GM18907 (cell line): ENCODE data around the gene IL22.
"Not testable (repeated sequence)": the region's sequence is repeated elsewhere in the genome, so short reads cannot be mapped to it uniquely, and the experiment has no call there.

Source experiments
- ATAC-seq: cut with Tn5 transposase; IDR thresholded peaks from one replicate; pipeline ENCODE4 v1.9.1; 2021; ENCODE audit warnings: mild to moderate bottlenecking, moderate library complexity; ENCODE audit not compliant: unreplicated experiment

IL22 gene

DNA sequence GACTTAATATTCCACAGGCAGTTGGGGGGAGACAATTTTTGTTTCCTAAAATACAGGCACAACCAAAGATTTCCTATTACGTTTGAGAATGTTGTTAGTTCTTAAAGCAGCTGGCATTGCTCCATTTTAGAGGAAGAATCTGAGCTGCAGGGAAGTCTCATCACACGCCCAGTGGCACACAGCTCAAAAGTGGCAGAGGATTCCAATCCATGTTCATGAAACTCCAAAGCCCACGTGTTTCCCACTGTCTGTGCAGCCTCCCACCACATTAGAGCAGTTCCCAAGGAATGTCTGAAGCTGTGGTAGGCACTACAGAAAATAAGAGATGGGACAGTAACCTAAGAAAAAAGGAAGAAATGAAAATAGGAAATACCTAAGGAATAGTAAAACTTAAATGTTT is 21.7 kb downstream of the IL22 start:
- ATAC-seq, result no peak

DNA sequence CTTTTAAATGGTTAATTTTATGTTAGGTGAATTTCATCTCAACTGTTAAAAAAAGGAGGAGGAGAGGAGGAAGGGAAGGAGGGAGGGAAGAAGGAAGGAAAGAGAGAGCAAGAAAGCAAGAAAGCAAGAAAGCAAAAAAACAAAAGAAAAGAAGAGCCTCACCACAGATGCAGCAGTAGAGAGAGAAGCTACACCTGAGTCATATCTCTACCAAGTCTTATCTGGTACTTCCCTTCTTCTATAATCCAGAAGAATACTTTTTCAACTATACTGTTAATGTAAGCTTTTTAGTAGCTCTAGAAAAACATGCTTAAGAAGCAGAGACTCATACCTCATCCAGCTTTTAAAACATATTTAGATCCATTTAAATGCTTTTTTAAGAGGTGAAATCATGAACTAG is 22.2 kb downstream of the IL22 start:
- no peak for ATAC-seq

DNA sequence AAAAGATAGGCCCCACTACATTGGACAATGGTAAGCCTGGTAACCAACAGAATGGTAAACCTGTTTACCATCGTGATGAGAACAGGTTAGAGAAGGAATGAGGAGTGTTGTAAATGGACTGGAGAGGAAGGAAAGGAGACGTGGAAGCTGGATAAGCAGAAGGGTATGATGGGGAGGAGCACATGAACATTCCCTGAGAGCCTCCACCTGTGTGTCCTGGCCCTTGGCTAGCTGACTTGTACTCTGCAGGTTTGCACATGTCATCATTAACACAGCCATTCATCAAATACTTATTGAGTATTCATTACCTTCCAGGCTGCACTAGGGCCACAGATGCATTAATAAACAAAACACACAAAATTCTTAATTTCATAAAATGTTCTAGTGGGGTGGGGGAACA is 23.4 kb downstream of the IL22 start:
- ATAC-seq, result no peak

DNA sequence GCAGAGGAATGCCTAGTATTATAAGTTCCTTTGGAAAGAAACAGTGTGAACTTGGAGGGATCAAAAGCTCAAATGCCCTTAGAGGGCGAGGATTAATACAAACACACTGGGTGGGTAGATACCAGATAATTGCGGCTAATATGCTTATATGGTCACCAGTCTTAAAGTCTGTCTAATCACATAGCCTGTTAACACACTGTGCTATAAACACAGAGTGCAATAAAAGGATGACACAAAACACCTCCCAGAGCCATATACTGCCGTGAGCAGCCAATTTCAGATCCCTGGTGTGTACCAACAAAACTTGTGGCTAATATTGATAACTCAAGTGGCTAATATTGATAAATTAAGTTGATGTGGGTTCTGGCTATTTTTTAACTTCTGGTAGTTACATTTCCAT is 26.0 kb downstream of the IL22 start:
- no peak for ATAC-seq

DNA sequence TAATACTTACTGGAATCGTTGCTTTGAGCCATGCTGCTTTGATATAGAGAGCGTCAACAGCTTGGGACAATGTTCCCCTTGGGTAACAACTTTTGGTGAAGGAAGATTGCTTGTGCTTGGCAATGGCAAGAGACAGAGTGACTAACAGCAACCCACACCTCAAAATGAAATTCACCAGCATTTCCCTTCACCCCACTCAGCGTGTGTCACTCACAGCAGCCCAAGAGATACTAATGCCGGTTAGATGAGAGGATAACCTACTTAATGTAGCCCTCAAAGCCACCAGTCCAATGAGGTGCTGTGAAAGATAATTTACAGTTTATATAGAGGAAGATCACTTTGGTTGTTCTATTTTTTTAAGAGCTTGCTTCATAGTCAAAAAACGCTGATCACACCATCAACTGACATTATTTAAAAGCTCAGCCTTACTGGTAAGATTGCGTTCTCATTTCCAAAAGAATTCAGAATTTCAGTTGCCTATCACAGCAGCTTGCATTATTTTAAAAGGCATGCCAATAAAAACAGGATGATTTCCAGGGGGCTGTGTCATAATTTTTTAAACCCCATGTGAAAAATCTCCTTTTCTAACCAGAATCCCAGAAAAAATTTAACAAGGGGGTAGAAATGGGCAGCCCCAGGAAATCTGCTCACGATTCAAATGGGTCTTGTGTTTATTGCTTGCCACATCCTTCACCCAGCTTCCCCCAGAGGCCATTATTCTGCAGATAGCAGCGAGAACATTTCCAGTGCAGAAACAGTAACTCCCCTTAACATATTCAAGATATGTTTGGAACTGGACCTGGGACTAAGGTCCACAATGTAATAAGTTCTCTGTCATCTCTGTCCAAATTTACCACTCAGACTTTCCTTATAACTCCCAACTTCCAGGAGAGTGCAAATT is 27.6 kb downstream of the IL22 start, which contains the start of gene IL26:
IL26 (minus strand) TSS at position 235 of the 901 bp plus-strand sequence; CDS start at position 181, 54 bp downstream.
- no peak for ATAC-seq

DNA sequence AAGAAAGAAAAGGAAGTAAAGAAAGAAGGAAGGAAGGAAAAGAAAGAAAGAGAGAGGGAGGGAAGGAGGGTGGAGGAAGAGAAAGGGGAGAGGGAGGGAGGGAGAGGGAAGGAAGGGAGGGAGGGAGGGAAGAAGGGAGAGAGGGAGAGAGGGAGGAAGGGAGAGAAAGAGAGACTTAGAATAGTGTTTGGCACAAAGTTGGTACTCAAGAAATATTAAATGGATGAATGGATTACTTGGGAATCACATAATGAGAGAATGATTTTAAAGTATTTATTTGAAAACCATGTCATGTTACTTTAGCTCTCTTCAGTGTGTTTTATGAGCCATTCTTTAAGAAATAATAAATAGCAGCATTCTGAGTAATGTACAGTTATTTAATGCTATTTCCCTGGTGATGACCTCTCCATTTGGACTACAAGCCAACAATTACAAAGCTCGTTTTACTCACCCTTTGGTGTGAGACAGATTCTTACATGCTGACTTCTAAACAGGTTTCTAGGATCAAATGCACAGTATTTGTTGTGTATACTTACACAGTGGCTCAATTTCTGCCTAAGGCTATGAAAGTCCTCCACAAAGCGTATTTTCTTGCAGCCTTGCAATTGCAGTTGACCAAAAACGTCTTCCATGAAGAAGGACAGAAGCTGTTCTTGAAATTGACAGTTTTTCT is 28.7 kb downstream of the IL22 start:
- ATAC-seq, result no peak

DNA sequence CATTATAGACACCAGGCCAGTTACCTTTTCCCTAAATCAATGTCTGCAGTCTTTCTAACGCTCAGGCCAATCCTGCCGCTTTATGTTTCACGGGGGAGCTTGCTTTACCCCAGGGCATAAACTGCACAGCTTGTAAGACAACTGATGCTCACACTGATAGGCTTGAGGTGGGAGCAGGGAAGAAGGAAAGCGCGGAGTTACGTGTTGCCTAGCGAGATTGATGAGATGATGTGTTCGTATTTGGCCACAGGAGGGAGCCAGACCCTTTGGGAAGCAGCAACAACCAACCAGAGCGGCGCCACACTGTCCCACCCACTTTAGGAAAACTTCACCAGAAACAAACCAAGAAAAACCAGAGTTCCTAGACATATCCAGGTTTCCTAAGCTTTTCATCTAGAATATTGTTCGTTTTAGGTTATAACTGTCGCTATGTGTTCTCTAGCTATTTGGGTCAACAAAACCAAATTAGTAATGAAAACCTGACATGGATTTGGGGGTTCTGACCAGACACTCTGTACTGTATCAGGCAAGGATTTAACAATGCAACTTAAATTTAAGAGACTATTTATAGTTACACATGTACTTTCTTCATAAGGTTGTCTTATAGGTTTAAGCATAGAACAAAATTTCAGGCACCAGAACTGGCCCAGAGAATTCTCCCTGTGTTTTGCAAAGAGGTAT is 30.2 kb downstream of the IL22 start:
- ATAC-seq, result peak; percentile 91

DNA sequence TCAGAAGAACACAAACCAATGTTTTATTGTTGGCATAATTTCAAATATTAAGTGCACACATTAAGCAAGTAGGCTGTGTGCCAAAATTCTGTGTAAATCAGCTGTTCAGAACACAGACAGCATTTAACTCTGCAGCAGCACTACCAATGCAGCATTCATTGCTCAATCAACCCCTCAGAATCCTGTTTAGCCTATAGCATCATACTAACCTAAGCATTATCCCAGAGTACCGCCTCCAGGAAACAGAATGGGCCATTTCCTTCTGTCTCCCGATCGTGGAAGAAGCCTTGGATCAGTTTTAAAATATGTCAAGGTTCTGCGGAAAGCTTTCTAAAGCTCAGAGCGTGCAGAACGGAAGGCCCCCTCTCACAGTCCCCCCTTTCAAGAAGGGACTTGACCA is 31.1 kb downstream of the IL22 start:
- no peak for ATAC-seq

DNA sequence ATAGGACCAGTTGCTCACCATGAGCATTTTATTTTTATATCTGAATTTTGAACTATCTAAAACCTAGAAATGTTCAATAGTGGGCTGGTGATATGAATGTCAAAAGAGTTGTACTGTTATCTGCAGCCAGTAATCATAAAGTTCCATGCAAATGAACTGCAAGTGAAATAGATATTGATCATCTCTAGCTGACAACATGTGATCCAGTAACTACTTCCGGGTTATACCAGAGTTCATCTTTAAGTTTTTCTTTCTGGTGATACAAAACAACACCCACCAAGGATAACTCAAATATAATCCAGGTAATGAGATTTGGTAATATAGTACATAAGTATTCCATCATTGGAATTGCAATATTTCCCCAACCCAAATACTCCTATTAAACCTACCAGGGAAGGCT is 31.9 kb downstream of the IL22 start:
- no peak for ATAC-seq

DNA sequence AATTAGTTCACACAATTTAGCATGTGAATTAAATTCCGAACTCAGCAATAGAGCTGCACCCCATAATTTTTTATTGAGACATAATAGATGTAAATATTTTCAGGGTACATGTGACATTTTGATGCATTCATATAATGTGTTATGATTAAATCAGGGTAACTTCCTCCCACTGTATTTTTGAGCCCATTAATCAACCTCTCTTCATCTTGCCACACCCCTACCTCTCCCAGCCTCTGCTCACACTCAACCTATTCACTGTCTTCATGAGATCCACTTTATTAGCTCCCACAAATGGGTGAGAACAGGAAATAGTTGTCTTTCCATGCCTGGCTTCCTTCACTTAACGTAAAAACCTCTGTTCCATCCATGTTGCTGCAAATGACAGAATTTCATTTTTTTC is 42.5 kb downstream of the IL22 start:
- no peak for ATAC-seq

DNA sequence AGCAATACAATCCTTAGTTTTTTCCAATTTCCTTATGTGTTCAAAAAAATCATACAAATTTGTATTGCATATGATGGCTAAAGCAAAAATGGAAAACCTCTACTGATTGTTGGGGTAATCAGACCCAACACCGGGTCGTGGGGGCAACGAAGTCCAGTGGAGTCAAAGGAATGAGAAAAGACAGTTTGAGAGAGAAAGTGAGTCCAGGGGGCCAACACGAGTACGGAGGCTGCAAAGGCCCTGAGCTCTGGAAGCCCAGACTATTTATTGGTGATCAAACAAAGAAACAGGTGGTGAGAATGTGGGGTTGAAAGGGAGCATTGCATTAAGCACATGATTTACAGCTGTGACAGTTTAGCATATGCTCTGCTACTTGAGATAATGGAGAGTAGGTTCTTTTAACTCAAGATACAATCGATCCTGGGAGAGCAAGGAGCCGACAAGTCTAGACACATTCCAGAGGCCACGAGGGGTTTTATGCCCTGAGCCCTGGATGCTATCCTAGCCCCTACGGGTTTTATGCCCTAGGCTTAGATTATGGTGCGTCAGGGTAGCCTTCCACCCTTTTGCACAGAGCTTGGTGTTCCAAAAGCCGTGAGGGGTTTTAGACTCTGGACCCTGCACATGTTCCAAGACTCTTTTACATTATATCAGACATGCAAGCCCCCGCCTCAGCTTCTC is 44.2 kb downstream of the IL22 start:
- ATAC-seq, result not testable (repeated sequence)

DNA sequence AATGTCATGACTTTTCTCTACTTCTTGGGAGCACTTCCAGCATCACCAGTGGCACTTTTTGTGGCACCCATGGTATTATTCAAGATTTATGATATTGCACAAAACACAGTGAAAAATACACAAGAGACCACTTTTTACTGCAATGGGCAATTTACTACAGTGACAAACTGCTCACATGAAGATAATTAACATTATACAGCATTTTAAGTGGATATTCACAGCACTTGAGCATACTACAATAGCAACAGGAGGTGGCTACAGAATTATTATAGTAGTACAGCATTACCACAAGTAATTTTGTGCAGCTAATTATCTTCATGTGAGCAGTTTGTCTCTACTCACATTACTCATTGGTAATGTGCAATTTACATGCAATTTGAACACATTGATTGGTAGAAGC is 46.1 kb downstream of the IL22 start:
- no peak for ATAC-seq

DNA sequence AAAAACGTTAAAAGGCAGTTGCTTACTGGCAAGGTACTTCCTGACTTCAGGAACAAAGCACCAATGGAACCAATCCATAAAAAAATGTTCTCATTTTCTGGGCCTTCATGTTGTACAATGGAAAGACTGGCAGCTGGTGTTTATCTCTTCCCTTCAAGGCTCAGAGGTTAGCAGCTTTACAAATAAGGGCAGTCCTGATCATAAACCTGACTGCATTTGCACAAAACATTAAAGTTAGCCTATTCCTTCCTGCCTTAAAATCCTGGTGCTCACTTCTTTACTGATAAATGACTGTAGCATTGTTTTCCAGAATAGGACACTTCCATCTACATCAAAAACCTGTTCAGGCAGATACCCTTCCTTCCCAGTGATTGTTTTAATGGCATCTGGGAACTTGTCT is 47.0 kb downstream of the IL22 start:
- no peak for ATAC-seq

DNA sequence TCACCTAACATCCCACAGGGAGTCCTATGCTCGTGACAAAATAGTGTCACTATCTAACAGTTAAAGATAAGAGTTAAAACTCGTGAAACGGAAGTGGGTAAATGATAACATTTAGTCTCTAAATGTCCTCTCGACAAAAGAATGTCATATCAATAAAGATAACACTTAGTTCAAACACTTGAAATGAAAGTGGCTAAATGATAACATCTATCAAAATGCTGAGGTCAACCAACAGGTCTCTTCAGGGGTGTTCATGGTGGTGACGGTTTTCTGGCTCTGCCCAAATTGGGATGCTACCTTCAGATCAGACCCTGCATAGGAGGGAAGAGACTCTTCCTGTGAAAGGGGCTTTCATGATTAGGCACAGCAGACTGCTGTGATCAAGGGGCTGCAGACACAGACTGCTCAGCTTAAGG is 49.9 kb downstream of the IL22 start:
- no peak for ATAC-seq

DNA sequence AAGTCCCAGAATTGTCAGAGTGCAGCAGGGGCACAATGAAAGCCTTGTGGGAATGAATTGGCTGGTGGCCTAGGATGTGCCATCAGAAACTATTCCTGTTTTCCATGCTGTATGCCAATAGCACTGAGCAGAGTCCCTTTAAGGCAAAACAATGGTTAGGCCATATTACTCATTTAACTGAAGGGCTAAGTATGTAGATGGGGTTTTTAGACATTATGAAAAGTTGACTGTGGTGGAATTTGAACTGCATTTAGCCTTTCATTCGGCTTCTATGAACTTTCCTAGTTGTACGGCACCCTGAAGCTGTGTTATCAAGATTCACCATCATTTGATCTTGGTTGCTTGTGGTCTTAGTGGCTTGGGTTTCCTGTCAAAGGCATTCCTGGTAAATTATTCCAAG is 52.5 kb downstream of the IL22 start:
- no peak for ATAC-seq

DNA sequence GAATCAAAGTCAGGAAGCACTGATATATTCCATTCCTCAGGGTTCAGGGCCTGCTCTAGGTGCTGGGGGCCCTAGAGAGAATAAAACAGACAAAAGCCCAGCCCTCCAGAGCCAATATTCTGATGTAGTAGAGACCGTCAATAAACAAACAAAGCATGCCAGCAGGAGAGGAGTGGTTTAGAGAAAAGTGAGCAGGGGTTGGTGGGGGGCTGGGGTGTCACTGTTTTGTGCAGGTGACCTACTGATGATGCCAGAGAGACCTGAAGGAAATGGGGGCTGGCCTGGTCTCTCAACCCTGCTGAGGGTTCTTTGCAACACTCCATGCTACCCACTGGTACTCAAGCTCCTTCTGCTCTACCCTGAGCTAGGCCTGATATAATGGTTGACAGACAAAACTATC is 54.3 kb downstream of the IL22 start:
- no peak for ATAC-seq

DNA sequence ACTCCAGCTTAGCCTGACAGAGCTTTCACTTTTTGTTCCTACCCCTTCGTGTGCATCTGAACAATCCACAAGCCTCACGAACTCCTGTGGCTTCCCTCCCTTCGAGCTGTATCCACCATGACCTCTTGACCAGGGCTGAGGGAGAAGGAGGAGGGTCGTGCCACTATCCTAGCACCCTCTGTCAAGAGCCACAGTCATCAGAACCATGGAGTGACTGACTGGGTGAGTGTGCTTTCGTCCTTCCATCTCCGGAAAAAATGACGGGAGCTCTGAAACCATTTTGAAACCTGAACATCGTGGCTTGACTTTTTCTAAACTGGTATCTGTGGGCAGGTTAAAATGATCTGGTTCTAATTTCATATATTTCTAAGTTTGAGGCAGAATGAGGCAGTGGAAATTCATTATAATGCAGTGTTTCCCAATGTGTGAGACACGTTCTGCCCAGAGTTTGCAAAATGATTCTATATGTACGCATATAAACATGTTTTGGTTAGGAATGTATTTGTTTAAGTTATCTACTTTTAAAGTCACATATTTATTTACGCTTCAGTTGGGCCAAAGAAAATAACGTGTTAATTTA is 54.8 kb downstream of the IL22 start:
- no peak for ATAC-seq
